B cell (primary cell): ENCODE data around the gene ERGIC1. TPM values are rescaled to one million over a fixed set of nuclear protein-coding genes. Genes with fewer than 3 reads are reported as not detected.

Experiments used
- ATAC-seq: fragments of 200-7000 bp; cut with Tn5 transposase; one replicate; pipeline ENCODE4 v1.10.0; 2021; ENCODE audit warnings: low read depth, mild to moderate bottlenecking, moderate number of reproducible peaks, moderate library complexity
- CTCF ChIA-PET: fragments of 350-600 bp; sonication (Branson Sonifier 250); formaldehyde crosslinking; loops from one replicate; lab custom pipeline; 2021; ENCODE audit warnings: antibody characterized with exemption, inconsistent platforms; lab: Charles Lee
- POLR2A ChIA-PET: fragments of 350-600 bp; sonication (Branson Sonifier 250); formaldehyde crosslinking; loops from one replicate; lab custom pipeline; 2021; ENCODE audit warnings: antibody characterized with exemption; lab: Charles Lee
- DNase-seq: peaks from one replicate; pipeline ENCODE4 v3.0.0; 2013
- H2AFZ ChIP-seq: 2 replicates; pipeline ENCODE4 v1.6.1; 2012; ENCODE audit warnings: mild to moderate bottlenecking, low read depth, low read length; ENCODE audit not compliant: insufficient read depth, poor library complexity, severe bottlenecking
- H3K27ac ChIP-seq, 2 donors: 1 replicate in 1 of 2; 2 replicates in 1 of 2; pipeline ENCODE4 v1.5.1; 2012 to 2013; ENCODE audit warnings: low read length in 2 of 2, mild to moderate bottlenecking in 2 of 2, moderate library complexity in 1 of 2
- H3K27me3 ChIP-seq, 4 experiments: fragments of 200-600 bp in 1 of 4; sonication (generic) in 1 of 4; replicated peaks in 1 of 4; 1 replicate in 2 of 4; 2 replicates in 2 of 4; pipeline versions ENCODE4 v1.6.1 to v1.7.0; 2013 to 2016; ENCODE audit warnings: low read length in 3 of 4, mild to moderate bottlenecking in 2 of 4, mixed read lengths in 1 of 4, moderate library complexity in 1 of 4; ENCODE audit not compliant: insufficient read depth in 4 of 4, control insufficient read depth in 3 of 4; ENCODE audit errors: control extremely low read depth in 1 of 4
- H3K36me3 ChIP-seq, 2 experiments: replicated peaks in 1 of 2; 1 replicate in 1 of 2; 2 replicates in 1 of 2; pipeline versions ENCODE4 v1.6.1 to v1.7.1; 2013; ENCODE audit warnings: low read length in 1 of 2; ENCODE audit not compliant: insufficient read depth in 2 of 2, control insufficient read depth in 1 of 2; ENCODE audit errors: control extremely low read depth in 1 of 2, extremely low read depth in 1 of 2
- H3K4me1 ChIP-seq, 2 donors: fragments of 200-600 bp in 1 of 2; sonication (generic) in 1 of 2; 1 replicate in 1 of 2; 2 replicates in 1 of 2; pipeline versions ENCODE4 v1.5.1 to v1.6.1; 2013 to 2017; ENCODE audit warnings: low read length in 2 of 2; ENCODE audit not compliant: control insufficient read depth in 2 of 2, insufficient read depth in 2 of 2
- H3K4me2 ChIP-seq: replicated peaks from 2 replicates; pipeline ENCODE3; 2012; ENCODE audit warnings: mild to moderate bottlenecking, low read depth, low read length; ENCODE audit not compliant: poor library complexity, severe bottlenecking
- H3K4me3 ChIP-seq, 5 experiments: fragments of 200-600 bp in 1 of 5; sonication (generic) in 1 of 5; 1 replicate in 3 of 5; 2 replicates in 2 of 5; pipeline versions ENCODE4 v1.5.1 to v1.7.0; 2011 to 2016; ENCODE audit warnings: low read length in 4 of 5, mild to moderate bottlenecking in 4 of 5, low read depth in 2 of 5, control low read depth in 1 of 5, moderate library complexity in 1 of 5; ENCODE audit not compliant: insufficient read depth in 1 of 5; ENCODE audit errors: control extremely low read depth in 1 of 5, extremely low read depth in 1 of 5
- H3K79me2 ChIP-seq: fragments of 200-600 bp; sonication (generic); one replicate; pipeline ENCODE4 v1.6.0; 2016; ENCODE audit warnings: low read length; ENCODE audit not compliant: control insufficient read depth, insufficient read depth
- H3K9ac ChIP-seq: fragments of 200-600 bp; sonication (generic); 2 replicates; pipeline ENCODE4 v1.6.1; 2017; ENCODE audit warnings: mild to moderate bottlenecking, low read length, moderate library complexity
- H3K9me3 ChIP-seq, 3 donors: one replicate each; pipeline versions ENCODE4 v1.6.1 to v1.7.1; 2013; ENCODE audit warnings: low read length in 2 of 3; ENCODE audit not compliant: control insufficient read depth in 2 of 3, insufficient read depth in 1 of 3; ENCODE audit errors: control extremely low read depth in 1 of 3
- H4K20me1 ChIP-seq: 2 replicates; pipeline ENCODE4 v1.6.0; 2012; ENCODE audit warnings: mild to moderate bottlenecking, low read length; ENCODE audit not compliant: insufficient read depth, control insufficient read depth, poor library complexity, severe bottlenecking
- H3K27ac Mint-ChIP-seq: one replicate; pipeline ENCODE4 v1.8.0; 2021; ENCODE audit warnings: mixed read lengths
- H3K27me3 Mint-ChIP-seq: one replicate; pipeline ENCODE4 v1.8.0; 2021; ENCODE audit warnings: mixed read lengths
- H3K4me1 Mint-ChIP-seq: one replicate; pipeline ENCODE4 v1.8.0; 2021; ENCODE audit warnings: mixed read lengths
- H3K4me3 Mint-ChIP-seq: one replicate; pipeline ENCODE4 v1.8.0; 2021; ENCODE audit warnings: mixed read lengths
- H3K9me3 Mint-ChIP-seq: one replicate; pipeline ENCODE4 v1.8.0; 2022; ENCODE audit warnings: mixed read lengths; ENCODE audit not compliant: insufficient read depth
- EZH2 ChIP-seq: IDR thresholded peaks from 2 replicates; pipeline ENCODE4 v1.6.1; 2012; ENCODE audit warnings: borderline replicate concordance, low read depth, mild to moderate bottlenecking, moderate library complexity, low read length; ENCODE audit not compliant: insufficient read depth, poor library complexity, severe bottlenecking
- WGBS: methylation state at CpG from one replicate; pipeline ENCODE4 v1.1.5; 2013; ENCODE audit warnings: missing lambda C conversion rate; ENCODE audit not compliant: insufficient coverage; 5-methylcytosine and 5-hydroxymethylcytosine counted together
- intact Hi-C: fragments of 100-400 bp; cut with micrococcal nuclease; formaldehyde crosslinking; loops from one replicate; pipeline ENCODE4 v1.10.0; 2022
- polyA plus RNA-seq: library from polyadenylated mRNA; depleted of rRNA; stranded (reverse); fragments of >200 nt; gene quantifications from 2 replicates; pipeline ENCODE4 v1.2.3, GENCODE V29; 2012
- total RNA-seq, 2 donors: library from RNA; stranded (reverse); fragments of 120-200 nt in 1 of 2; gene quantifications; 1 replicate in 1 of 2; 2 replicates in 1 of 2; pipeline versions ENCODE4 v1.2.3 to v1.2.4, GENCODE V29; 2013 to 2022
- TF ChIP-seq, protein P1 (sequence below): fragments of 200-600 bp; IDR thresholded peaks from one replicate; pipeline ENCODE4 v1.8.0; 2022; ENCODE audit warnings: antibody characterized with exemption, mild to moderate bottlenecking

ERGIC1 gene
- total and polyA plus RNA-seq, 2 donors (not counting 1 experiment from before 2014, with no cell fraction given) = 86.3 to 140 TPM

DNA sequence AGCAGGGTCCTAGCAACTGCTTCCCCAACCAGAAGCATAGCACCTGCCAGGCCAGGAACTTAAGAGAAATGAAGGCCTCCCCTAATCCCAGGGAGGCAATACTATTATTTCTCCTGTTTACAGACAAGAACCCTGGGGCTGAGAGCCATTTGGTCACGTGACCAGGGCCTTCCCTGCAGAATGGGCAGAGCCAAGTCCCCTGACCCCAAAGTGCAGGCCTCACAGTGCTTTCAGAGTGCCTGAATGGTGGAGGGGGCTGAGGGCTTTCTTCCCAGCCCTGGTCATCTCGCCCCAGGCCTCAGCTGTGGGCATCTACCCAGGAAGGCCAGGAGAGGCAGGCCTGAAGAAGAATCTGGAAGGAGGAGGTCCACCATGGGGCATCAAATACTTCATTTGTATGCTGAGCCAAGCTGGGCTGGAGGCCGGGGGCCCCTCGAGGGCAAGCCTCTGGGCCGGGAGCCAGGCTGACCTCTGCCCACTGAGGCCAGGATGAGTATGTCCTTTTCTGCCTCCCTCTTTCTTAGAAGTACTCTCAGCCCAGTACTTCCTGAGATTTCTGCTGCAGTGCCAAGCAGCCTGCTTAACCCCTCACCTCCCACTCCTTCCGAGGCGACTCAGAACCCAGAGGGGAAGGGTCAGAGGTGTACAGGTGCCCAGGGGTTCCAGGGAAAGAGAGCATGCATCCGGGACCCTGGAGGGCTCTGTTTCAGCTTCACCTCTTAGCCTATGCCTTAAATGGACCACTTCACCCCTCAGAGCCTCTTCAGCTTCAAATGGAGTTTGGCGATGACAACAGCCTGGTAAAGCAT lies 44.2 kb upstream of the ERGIC1 start:
- Mint-ChIP-seq H3K9me3 (no peaks in the 10 kb centered on the region), H3K4me3 (no peak overlapping the region), H3K4me1 (peaks cover 7% of the 10 kb centered on the region), H3K27ac (no peak overlapping the region), H3K27me3 (no peaks in the 10 kb centered on the region)
- no peak overlapping the region for H3K4me2 ChIP-seq
- peak overlapping the region; percentile 48 for H2AFZ ChIP-seq
- WGBS = 100% methylated on average over 4 of the region's 9 CpGs
- H3K27ac ChIP-seq = no peak overlapping the region
- H3K9ac ChIP-seq = no peak overlapping the region
- H3K27me3 ChIP-seq = no peaks in the 10 kb centered on the region
- DNase-seq (no peak), ATAC-seq (no peak)
- ChIA-PET CTCF (interaction anchor here (0.6 to 0.7 kb wide), 2 partner anchors 20 to 149 kb away, joined by 3 to 5 read pairs; no protein-coding TSS in a partner anchor), POLR2A (interaction anchor here (0.6 kb wide), 1 partner anchor 44 kb away, joined by 5 read pairs; no protein-coding TSS in a partner anchor)
- H3K9me3 ChIP-seq = peaks cover 0 to 18% (median 2%) of the 10 kb centered on the region in 3 donors
- H3K36me3 ChIP-seq = no peaks in the 10 kb centered on the region
- no peaks in the 10 kb centered on the region for H3K79me2 ChIP-seq
- H4K20me1 ChIP-seq = no peaks in the 10 kb centered on the region
- peaks cover 0 to 13% of the 10 kb centered on the region in 2 donors for H3K4me1 ChIP-seq
- TF ChIP-seq EZH2 = no peak
- TF ChIP-seq, protein P1, sequence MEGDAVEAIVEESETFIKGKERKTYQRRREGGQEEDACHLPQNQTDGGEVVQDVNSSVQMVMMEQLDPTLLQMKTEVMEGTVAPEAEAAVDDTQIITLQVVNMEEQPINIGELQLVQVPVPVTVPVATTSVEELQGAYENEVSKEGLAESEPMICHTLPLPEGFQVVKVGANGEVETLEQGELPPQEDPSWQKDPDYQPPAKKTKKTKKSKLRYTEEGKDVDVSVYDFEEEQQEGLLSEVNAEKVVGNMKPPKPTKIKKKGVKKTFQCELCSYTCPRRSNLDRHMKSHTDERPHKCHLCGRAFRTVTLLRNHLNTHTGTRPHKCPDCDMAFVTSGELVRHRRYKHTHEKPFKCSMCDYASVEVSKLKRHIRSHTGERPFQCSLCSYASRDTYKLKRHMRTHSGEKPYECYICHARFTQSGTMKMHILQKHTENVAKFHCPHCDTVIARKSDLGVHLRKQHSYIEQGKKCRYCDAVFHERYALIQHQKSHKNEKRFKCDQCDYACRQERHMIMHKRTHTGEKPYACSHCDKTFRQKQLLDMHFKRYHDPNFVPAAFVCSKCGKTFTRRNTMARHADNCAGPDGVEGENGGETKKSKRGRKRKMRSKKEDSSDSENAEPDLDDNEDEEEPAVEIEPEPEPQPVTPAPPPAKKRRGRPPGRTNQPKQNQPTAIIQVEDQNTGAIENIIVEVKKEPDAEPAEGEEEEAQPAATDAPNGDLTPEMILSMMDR = no peak
- intact Hi-C loops = no loop called here
- no peak overlapping the region for H3K4me3 ChIP-seq

- no peak overlapping the region for H3K9ac ChIP-seq
- H3K4me1 ChIP-seq = peaks cover 0 to 13% of the 10 kb centered on the region in 2 donors
- no peak for ATAC-seq
- DNase-seq = no peak
- intact Hi-C loops = no loop called here
- H3K79me2 ChIP-seq = no peaks in the 10 kb centered on the region
- Mint-ChIP-seq H3K4me3 (no peak overlapping the region), H3K4me1 (peaks cover 7% of the 10 kb centered on the region), H3K9me3 (no peaks in the 10 kb centered on the region), H3K27ac (no peak overlapping the region), H3K27me3 (no peaks in the 10 kb centered on the region)
- no peak overlapping the region for H3K4me2 ChIP-seq
- H4K20me1 ChIP-seq = no peaks in the 10 kb centered on the region
- no peaks in the 10 kb centered on the region for H3K27me3 ChIP-seq
- TF ChIP-seq EZH2 = no peak
- TF ChIP-seq, protein P1 = no peak
- no peak overlapping the region for H3K27ac ChIP-seq
- H3K36me3 ChIP-seq = no peaks in the 10 kb centered on the region
- WGBS = 89% methylated on average over 3 of the region's 5 CpGs
- POLR2A ChIA-PET = interaction anchor here (0.6 kb wide), 1 partner anchor 43 kb away, joined by 5 read pairs; no protein-coding TSS in a partner anchor
- H3K9me3 ChIP-seq = peaks cover 0 to 18% (median 2%) of the 10 kb centered on the region in 3 donors
- no peak overlapping the region for H2AFZ ChIP-seq
- CTCF ChIA-PET = interaction anchor here (1.2 kb wide), 1 partner anchor 10 kb away, joined by 5 read pairs; no protein-coding TSS in a partner anchor
- no peak overlapping the region for H3K4me3 ChIP-seq
Measured at GRCh38 chr5:172790496-172790889, 43.6 kb upstream of the ERGIC1 start.
